ENCODE results near the gene DENND11.

The DENND11 gene, protein sequence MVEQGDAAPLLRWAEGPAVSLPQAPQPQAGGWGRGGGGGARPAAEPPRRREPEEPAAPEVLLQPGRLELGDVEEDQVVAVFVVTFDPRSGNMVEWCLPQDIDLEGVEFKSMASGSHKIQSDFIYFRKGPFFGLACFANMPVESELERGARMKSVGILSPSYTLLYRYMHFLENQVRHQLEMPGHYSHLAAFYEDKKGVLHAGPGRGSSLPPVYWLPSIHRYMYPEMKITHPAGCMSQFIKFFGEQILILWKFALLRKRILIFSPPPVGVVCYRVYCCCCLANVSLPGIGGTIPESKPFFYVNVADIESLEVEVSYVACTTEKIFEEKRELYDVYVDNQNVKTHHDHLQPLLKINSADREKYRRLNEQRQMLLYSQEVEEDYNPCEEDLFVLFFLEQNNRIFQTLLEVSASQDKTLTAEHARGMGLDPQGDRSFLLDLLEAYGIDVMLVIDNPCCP

GRCh38 chr7:141702047-141702567, at the start of gene DENND11:
Gene DENND11 (minus strand): TSS chr7:141702166. CDS start chr7:141702153, 13 bp downstream.
- no peak for FAIRE-seq

DNA sequence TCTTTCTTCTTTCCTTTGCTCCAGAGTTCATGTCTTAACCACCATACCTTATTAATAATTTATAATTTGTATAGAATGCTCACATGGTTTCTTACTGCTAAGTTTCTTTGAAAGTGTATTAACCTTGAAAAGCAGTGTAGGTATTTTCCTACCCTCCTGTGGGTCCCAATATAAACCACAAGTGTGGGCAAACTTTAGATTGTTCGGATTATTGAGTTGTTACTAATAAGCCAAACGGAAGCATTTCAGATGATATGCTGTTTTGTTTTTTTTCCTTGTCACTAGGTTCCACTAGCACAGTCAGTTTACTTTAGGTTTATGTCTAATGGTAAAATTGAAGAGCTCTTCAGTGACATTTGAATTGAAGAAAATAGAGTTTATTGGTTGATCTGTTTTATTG, 46.4 kb upstream of the DENND11 start:
- no peak for FAIRE-seq

DNA sequence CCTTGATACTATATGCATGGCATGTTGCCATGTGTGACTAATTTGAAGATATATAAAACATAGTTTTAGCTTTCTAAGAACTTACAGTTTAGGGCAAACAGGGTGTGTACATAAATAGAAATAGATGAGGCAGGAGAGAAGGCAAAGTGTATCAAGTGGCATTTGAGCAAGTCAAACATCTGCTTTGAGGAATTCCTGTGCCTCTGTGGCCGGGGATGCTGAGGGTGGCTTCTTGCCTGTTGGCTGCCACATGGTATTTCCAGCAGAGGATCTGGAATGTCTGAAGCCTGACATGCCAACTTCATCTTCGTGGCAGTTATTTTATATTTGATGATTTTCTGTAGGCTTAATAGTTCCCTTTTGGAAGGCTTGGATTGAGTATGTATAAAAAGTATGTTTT, 42.2 kb upstream of the DENND11 start:
- no peak for FAIRE-seq

GRCh38 chr7:141742229-141742628, 40.3 kb upstream of the DENND11 start:
- no peak for FAIRE-seq

GRCh38 chr7:141739250-141739649, 37.3 kb upstream of the DENND11 start:
- FAIRE-seq, result no peak

DNA sequence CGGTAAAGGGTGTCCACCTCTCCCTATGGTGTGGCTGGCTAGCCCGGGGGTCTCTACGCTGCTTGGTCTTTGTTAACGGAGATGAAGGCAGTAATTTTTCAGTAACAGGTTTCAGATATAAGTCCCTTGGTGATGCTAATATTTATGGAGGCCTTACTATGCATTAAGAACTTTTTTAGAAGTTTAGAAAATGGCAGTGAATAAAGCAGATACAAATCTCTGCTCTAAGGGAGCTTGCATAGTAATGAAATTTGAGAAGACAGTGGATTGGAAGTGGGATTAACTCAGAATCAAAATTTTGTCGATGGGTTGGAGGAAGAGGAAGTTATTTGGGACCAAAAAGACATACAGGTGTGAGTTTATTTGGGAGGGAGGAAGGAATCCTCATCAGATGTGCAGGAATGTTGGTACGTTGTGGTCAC, 36.6 kb upstream of the DENND11 start:
- no peak for FAIRE-seq

DNA sequence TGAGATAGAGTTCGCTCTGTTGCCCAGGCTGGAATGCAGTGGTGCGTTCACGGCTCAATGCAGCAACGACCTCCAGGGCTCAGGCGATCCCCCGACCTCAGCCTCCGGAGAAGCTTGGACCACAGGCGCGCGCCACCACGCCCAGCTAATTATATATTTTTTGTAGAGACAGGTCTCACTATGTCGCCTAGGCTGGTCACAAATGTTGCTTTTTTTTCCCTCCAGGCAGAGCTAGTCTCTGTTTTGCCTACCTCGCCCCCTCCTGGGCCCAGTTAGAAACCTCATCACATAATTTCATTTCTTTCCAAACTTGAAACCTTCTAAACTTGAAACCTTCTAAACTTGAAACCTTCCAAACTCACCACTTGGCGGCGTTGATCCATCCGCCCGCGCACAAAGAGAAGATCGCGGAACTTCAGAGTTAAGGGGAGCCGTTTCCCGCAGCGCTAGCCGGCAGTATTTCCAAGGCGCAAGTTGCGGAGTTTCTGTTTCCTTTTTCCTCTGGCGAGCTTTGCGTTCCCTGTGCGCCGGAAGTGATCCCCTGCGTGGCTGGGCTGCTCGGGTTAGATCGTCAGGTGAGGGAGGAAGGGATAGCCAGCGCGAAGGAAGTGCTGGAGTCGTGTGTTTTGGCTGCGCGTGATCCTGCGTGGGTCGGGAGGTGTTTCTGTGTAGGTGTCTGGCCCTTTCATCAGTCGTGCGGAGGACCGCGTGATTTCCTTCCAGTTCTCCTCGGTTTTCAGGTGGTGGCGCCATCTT, 36.0 kb upstream of the DENND11 start, which contains the start of gene SSBP1:
Gene SSBP1, plus strand, starts transcription at position 523 of the 756 bp plus-strand sequence. CDS start 809 bp downstream, outside the sequence.
- FAIRE-seq, result peak; percentile 93

- no peak for FAIRE-seq
Observed at GRCh38 chr7:141737118-141737835, 35.3 kb upstream of the DENND11 start.

DNA sequence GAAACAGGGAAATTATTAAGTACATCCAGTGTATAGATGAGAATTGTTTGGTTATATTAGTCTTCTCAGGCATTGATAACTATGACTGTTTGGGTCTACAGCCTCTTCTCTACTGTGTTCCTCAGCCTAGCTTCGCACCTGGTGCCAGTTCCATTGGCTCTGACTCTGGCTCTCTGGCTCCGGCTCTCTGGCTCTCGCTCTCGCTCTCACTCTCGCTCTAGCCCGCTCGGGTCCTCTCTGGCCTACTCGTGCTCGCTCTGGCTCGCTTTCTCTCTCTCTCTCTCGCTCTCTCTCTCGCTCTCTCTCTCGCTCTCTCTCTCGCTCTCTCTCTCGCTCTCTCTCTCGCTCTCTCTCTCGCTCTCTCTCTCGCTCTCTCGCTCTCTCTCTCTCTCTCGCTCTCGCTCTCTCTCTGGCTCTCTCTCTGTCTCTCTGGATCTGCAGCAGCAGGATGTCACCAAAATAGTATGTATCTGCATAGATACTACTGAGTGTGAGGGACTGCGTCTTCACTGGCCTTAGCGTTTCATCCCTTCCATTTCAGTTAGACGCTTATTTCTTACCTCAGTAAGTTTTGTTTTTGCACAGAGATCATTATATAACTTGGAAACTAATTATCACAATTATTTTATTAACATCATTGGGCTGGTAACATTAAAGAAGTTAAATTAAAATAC, 29.6 kb upstream of the DENND11 start:
- no peak for FAIRE-seq

GRCh38 chr7:141729020-141729419, 27.1 kb upstream of the DENND11 start:
- FAIRE-seq, result no peak

GRCh38 chr7:141722529-141722928, 20.6 kb upstream of the DENND11 start:
- FAIRE-seq, result no peak

DNA sequence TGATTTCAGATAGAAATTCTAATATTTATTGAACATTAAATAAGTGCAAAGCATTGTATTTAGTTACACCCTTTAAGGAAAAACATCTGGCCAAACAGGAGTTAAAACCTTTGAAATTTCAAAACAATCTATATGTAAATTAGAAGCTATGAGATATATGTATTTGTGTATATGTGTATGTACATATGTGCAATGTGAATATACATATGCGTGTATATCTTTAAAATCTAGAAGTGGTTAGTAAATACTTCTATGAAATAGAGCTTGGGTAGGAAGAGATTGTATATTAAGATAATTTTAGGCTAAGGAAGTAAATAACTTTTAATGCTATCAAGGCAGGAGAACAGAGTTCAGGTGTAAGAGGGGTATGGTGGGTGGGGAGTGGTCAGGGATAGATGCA, 15.5 kb upstream of the DENND11 start:
- no peak for FAIRE-seq

DNA sequence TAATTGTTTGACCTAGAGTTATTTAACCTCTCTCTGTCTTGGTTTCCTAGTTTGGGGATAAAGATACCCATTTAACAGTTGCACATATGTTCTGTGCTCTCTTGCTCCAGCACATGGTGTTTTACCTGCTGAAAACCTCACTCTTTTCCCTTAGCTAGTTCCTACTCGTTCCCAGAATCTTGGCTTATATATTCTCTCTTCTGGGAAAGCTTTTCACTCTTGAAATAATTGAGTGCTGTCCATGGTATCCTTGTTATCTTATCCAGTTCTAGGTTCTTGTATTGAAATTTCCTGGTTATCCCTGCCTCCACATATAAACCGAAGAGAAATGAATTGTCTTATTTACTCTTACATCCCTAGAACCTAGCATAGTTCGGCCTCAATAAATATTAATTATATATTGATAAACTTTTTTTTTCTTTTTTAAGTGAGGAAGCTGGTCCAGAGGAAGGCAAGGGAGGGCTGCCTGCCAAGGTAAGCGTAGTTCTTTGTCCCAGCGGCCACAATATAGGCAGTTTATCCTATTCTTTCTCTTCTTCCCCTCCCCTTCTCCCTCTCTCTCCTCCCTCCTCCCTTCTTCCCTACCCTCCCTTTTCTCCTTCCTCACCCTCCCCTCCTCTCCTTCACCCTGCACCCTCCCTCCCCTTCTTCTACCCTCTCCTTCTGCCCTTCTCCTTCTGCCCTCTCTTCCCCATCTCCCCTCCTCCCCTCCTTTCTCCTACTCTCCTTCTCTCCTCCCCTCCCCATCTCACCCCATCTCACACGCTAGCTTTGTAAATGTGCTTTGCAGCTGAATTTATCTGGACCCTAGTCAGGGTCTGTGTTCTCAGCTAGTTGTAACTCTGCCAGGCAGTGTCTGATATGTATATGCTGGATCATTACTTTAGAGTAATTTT, 14.1 kb upstream of the DENND11 start:
- FAIRE-seq, result no peak

DNA sequence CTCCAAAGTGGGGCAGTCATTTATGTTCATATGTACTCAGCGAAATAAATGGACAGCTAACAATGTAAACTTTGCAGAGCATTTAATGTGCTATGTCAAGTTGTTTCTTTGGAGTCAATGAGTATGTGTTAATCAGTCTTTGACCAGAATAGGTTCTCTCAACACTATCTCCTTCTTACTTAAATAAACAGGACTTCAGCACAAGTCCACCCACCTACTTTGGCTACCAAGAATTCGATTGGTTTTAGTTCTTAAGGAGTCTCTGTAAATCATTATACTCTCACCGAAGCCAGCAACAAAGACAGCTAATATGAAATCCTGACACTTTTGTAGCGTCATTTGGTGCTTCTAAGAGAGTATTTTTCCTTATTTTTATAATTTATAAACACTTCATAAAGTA, 13.1 kb upstream of the DENND11 start:
- FAIRE-seq, result no peak

GRCh38 chr7:141714571-141714970, 12.6 kb upstream of the DENND11 start:
- FAIRE-seq, result no peak

DNA sequence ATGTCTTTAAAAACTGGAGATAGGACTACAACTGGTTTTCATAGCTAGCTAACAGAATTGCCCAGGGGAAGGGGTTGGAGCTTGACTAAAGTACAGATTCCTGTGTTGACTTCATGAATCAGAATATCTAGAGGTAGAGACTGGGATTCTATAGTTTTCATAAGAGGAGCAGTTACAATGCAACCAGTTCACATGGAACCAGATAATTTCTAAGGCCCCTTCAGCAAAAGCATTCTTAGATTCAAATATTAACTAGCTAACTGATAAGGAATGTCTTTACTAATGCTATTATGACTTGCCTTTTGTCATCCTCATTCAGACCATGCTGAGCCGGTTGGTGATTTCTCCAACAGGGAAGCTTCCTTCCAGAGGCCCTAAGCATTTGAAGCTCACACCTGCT, 11.9 kb upstream of the DENND11 start:
- no peak for FAIRE-seq

DNA sequence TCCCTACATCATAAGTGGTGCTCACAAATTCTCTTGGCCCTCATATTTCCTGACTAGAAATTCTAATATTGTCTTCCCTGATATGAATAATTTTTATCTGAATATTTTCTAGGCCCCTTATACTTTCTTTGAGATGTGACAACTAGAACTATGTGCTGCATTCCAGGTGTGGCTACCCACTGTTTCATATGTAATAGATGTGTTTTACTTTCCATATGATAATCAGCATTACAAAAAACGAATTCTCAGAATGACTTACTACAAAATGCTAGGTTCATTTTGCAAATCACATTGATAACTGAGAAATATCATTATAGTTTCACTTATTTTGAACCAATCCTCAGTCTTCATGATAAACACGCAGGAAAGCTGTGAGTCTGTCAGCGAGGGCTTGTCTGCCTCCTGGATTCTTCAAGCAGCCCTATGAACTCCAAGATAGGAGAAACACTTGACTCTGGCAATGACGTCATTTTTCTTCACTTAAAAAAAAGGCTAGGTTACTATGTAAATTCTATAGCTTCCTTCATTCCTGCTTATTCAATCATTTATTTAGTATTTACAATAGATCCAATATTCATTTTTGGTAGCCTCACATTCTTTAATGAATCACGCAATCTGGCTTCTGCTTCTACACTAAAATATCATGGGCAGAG, 10.8 kb upstream of the DENND11 start:
- no peak for FAIRE-seq

- no peak for FAIRE-seq
Observed at GRCh38 chr7:141710301-141710700, 8.3 kb upstream of the DENND11 start.

DNA sequence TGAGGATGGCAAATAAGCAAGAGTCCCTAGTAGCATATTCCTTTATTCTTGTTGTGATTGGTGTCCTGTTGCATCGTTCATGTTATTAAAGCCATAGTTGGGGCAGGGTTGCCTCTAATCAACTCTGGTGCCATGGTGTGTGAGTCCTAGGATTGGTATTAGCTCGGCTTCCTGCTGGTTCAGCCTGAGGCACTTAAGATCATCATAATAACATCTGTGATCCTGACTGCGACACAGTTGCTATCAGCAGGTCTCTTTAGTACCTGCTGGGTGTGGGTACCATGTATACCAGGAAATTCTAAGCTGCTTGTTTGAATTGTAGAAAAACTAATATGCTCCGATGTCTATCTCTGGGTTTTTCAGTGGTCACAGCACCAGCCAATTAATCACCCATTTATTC, 7.8 kb upstream of the DENND11 start:
- no peak for FAIRE-seq

- no peak for FAIRE-seq
Observed at GRCh38 chr7:141709318-141709717, 7.4 kb upstream of the DENND11 start.

- FAIRE-seq, result no peak
Observed at GRCh38 chr7:141708351-141708750, 6.4 kb upstream of the DENND11 start, which contains the start of gene WEE2. Gene WEE2 (plus strand): TSS chr7:141708353. CDS start chr7:141708759, 406 bp downstream.

Data from TTC549 (cell line).